Fibroblast of pulmonary artery (primary cell): ENCODE data around the gene DOK3.

Experiments used
- DNase-seq: peaks from one replicate; pipeline ENCODE4 v3.0.0-alpha.2; 2010; ENCODE audit warnings: low read depth
- H3K4me3 ChIP-seq: replicated peaks from 2 replicates; pipeline ENCODE4 v1.5.1; 2011; ENCODE audit warnings: low read depth, mild to moderate bottlenecking, control low read depth, low read length, moderate library complexity
- TF ChIP-seq, protein P1 (sequence below): IDR thresholded peaks from 2 replicates; pipeline ENCODE4 v1.5.1; 2011; ENCODE audit warnings: mild to moderate bottlenecking, control low read depth, low read length, inconsistent platforms; ENCODE audit errors: missing control alignments

The DOK3 gene

DNA sequence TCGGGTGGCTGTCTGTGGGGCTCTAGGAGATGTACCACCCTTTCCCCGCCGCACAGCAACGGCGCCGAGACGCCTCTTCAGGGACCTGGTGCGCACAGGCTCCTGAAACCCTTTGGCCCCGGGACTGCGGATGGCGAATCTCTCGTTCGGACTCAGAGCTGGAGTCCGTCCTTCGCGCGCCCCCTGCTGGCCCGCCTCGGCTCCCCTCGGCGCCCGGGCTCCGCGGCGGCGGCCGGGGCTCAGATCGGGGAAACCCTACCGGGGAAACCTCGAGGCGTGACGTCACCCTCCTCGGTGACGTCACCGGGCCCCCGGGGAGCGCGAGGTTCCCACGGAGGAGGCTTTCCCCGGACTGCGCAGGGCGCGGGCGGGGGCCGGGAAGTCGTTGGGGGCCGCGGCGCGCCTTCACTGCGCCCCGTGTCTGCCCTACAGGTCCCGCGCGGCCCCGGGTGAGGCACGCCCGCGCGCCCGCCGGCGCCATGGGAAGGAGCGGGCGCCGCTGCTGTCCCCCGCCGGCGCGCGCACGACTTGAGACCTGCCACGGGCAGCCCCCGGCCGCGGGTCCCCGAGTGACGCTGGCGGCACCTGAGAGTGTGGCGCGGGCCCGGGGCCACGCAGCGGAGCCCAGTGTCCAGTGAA, 55.1 kb downstream of the DOK3 start:
- peak overlapping the region; percentile 46 for H3K4me3 ChIP-seq

DNA sequence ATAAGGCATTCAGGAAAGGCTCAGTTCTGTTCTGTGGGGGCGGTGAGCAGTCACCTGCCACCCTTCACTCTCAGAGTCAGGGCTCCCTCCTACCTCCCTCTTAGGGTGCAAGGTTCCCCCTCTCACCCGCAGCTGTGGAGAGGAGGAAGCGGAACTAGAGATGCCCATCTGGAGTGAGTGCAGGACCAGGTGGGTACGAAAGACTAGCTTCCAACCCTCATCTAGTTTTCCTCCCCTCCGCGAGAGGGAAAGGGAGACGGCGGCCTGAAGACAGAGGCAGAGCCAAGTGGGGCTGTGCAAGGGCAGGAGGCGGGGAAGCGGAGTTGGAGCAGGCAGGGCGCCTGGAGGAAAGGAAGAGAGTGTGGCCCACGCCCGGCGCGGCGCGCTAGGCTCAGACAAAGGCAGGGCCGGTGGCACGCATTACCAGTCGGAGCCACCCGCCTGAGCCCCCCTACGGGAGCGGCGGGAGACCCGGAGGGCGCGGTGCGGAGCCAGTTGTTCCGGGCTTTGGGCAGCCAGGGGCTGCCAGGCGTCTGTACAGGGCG, 55.7 kb downstream of the DOK3 start:
- H3K4me3 ChIP-seq, result peak overlapping the region; percentile 39
- TF ChIP-seq, protein P1, sequence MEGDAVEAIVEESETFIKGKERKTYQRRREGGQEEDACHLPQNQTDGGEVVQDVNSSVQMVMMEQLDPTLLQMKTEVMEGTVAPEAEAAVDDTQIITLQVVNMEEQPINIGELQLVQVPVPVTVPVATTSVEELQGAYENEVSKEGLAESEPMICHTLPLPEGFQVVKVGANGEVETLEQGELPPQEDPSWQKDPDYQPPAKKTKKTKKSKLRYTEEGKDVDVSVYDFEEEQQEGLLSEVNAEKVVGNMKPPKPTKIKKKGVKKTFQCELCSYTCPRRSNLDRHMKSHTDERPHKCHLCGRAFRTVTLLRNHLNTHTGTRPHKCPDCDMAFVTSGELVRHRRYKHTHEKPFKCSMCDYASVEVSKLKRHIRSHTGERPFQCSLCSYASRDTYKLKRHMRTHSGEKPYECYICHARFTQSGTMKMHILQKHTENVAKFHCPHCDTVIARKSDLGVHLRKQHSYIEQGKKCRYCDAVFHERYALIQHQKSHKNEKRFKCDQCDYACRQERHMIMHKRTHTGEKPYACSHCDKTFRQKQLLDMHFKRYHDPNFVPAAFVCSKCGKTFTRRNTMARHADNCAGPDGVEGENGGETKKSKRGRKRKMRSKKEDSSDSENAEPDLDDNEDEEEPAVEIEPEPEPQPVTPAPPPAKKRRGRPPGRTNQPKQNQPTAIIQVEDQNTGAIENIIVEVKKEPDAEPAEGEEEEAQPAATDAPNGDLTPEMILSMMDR, result no peak
- DNase-seq, result no peak

More for the DNA sequence above, 55.1 kb downstream of the DOK3 start:
- DNase-seq, result peak; percentile 87
- TF ChIP-seq, protein P1, result peak; percentile 40

DNA sequence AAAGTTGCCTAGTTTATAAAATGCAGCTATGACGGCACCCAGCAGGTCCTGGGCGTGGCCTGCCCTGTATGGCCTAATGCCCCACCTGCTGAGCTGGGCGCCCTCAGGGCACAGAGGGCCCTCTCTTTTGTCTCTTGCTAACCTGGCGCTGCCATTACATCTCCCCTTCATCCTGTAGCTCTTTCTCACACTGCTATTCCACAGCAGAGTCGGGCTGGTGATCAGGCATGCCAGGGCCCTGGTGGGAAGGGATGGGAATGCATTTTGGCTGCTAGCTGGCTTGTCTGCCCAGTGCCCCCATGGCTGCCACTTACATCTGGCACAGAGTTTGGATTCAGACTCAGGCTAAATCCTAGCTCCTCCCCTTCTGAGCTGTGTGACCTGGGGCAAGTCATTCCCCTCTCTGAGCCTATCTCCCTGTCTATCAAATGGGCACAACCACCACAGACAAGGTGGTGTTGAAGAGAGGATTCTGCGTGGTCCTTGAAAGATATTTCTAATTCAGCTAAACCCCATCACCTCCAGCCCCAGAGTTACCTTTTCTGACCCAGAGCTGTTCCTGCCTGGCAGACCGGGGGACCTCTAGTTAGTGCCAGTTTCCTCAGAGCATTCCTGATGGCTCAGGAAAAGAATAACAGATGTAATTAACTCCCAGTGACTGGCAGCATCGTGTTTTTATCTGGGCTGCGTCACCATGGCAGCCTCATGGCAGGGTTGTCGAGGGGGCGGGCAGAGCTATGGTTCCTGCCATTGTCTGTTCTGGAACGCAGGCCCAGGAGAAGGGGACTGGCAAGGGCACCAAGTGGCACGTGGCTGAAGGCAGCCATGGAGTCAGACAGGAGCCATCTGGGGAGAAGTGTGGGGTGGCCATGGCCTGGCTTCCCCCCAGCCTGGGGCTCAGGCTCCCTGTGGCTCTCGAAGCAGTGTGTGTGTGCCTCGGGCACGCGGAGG, 56.7 kb downstream of the DOK3 start:
- H3K4me3 ChIP-seq, result no peak overlapping the region
- no peak for DNase-seq
- TF ChIP-seq, protein P1, result no peak
